A673 (cell line): ENCODE results near the gene PCNA. TPM values are rescaled to one million over a fixed set of nuclear protein-coding genes. Genes with fewer than 3 reads are reported as not detected.

Experiments used
- BruUV-seq: library from RNA; stranded (reverse); fragments of 400-500 nt; replicated peaks from 2 replicates; lab custom pipeline; 2021; lab: Mats Ljungman, UMichigan
- CTCF ChIA-PET: fragments of 300-600 bp; sonication (Branson Sonifier 250); formaldehyde crosslinking; loops from one replicate; lab custom pipeline; 2022; ENCODE audit warnings: antibody characterized with exemption; lab: Charles Lee
- POLR2A ChIA-PET: fragments of 300-600 bp; sonication (Branson Sonifier 250); formaldehyde crosslinking; loops from one replicate; lab custom pipeline; 2022; ENCODE audit warnings: antibody characterized with exemption; ENCODE audit not compliant: low non-redundant PET; lab: Charles Lee
- DNase-seq: peaks from one replicate; pipeline ENCODE4 v3.0.0-alpha.2; 2015; ENCODE audit warnings: low spot score
- H3K27ac ChIP-seq: fragments of 200-600 bp; sonication (generic); 2 replicates; pipeline ENCODE4 v1.5.1; 2016; ENCODE audit warnings: mixed run types, low read depth, mild to moderate bottlenecking, mixed read lengths, antibody characterized with exemption, low read length; ENCODE audit not compliant: poor library complexity, severe bottlenecking
- H3K27me3 ChIP-seq: fragments of 200-600 bp; sonication (generic); replicated peaks from 2 replicates; pipeline ENCODE4 v1.6.1; 2017; ENCODE audit warnings: mixed run types, low read depth, mild to moderate bottlenecking, mixed read lengths, antibody characterized with exemption, low read length; ENCODE audit not compliant: insufficient read depth, poor library complexity
- H3K36me3 ChIP-seq: fragments of 200-600 bp; sonication (generic); 2 replicates; pipeline ENCODE4 v1.6.1; 2016; ENCODE audit warnings: mixed run types, mild to moderate bottlenecking, mixed read lengths, antibody characterized with exemption, low read length; ENCODE audit not compliant: insufficient read depth, poor library complexity, severe bottlenecking
- H3K4me1 ChIP-seq: fragments of 200-600 bp; sonication (generic); 2 replicates; pipeline ENCODE4 v1.6.1; 2017; ENCODE audit warnings: mixed run types, mild to moderate bottlenecking, mixed read lengths, antibody characterized with exemption, low read length; ENCODE audit not compliant: insufficient read depth, poor library complexity, severe bottlenecking
- H3K4me3 ChIP-seq: fragments of 200-600 bp; sonication (generic); 2 replicates; pipeline ENCODE4 v1.5.1; 2016; ENCODE audit warnings: low read depth, mixed run types, mild to moderate bottlenecking, mixed read lengths, low read length; ENCODE audit not compliant: poor library complexity, severe bottlenecking
- H3K9me3 ChIP-seq: fragments of 200-600 bp; sonication (generic); 2 replicates; pipeline ENCODE4 v1.6.1; 2016; ENCODE audit warnings: mixed run types, low read depth, mild to moderate bottlenecking, mixed read lengths, antibody characterized with exemption, low read length; ENCODE audit not compliant: poor library complexity, severe bottlenecking
- EZH2 ChIP-seq: fragments of 200-600 bp; sonication (generic); IDR thresholded peaks from 2 replicates; pipeline ENCODE4 v1.6.1; 2017; ENCODE audit warnings: borderline replicate concordance, low read depth, mild to moderate bottlenecking, mixed read lengths, antibody characterized with exemption, low read length; ENCODE audit not compliant: poor library complexity, severe bottlenecking
- intact Hi-C: fragments of 100-400 bp; cut with micrococcal nuclease; formaldehyde crosslinking; loops from one replicate; pipeline ENCODE4 v1.10.0; 2022; ENCODE audit not compliant: unreplicated experiment
- total RNA-seq: library from RNA; stranded (reverse); gene quantifications from 2 replicates; pipeline ENCODE4 v1.2.3, GENCODE V29; 2021
- TF ChIP-seq, protein P1 (sequence below): fragments of 300-800, 200-600 bp; sonication (generic); conservative IDR thresholded peaks from 2 replicates; pipeline ENCODE4 v1.5.1; 2017; ENCODE audit warnings: low read depth, mild to moderate bottlenecking, antibody characterized with exemption, low read length, moderate library complexity, mixed read lengths

The PCNA gene
- total RNA-seq, 1 experiment from 2014 or later: 397 TPM

- no peaks in the 10 kb centered on the region for H3K27me3 ChIP-seq
- H3K4me3 ChIP-seq: no peak overlapping the region
- no peaks in the 10 kb centered on the region for H3K36me3 ChIP-seq
- BruUV-seq: no TSS peak
- intact Hi-C loops: no loop called here
- CTCF ChIA-PET: no interaction called here
- H3K9me3 ChIP-seq: no peaks in the 10 kb centered on the region
- POLR2A ChIA-PET: no interaction called here
- peaks cover 12% of the 10 kb centered on the region for H3K4me1 ChIP-seq
- DNase-seq: no peak
- H3K27ac ChIP-seq: no peak overlapping the region
- TF ChIP-seq EZH2: no peak
- TF ChIP-seq, protein P1, sequence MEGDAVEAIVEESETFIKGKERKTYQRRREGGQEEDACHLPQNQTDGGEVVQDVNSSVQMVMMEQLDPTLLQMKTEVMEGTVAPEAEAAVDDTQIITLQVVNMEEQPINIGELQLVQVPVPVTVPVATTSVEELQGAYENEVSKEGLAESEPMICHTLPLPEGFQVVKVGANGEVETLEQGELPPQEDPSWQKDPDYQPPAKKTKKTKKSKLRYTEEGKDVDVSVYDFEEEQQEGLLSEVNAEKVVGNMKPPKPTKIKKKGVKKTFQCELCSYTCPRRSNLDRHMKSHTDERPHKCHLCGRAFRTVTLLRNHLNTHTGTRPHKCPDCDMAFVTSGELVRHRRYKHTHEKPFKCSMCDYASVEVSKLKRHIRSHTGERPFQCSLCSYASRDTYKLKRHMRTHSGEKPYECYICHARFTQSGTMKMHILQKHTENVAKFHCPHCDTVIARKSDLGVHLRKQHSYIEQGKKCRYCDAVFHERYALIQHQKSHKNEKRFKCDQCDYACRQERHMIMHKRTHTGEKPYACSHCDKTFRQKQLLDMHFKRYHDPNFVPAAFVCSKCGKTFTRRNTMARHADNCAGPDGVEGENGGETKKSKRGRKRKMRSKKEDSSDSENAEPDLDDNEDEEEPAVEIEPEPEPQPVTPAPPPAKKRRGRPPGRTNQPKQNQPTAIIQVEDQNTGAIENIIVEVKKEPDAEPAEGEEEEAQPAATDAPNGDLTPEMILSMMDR: no peak
Measured at GRCh38 chr20:5150226-5151076, 30.7 kb upstream of the PCNA start.

DNA sequence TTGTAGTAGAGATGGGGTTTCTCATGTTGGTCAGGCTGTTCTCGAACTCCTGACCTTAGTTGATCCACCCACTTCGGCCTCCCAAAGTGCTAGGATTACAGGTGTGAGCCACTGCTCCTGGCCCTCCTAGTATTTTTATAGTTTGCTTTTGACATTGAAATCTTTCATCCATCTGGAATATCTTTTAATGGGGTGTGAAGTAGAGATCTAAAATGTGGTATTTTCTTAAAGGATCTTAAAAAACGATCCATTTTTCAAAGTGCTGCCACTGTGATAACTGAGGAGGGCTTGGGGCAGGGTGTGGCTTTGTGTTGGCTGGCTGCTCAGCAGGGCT, 30.1 kb upstream of the PCNA start:
- H3K9me3 ChIP-seq: no peaks in the 10 kb centered on the region
- no peak for DNase-seq
- no peak overlapping the region for H3K27ac ChIP-seq
- peaks cover 6% of the 10 kb centered on the region for H3K4me1 ChIP-seq
- no TSS peak for BruUV-seq
- intact Hi-C loops: no loop called here
- no peak overlapping the region for H3K4me3 ChIP-seq
- no peaks in the 10 kb centered on the region for H3K36me3 ChIP-seq
- TF ChIP-seq, protein P1: no peak
- no peak for TF ChIP-seq EZH2
- CTCF ChIA-PET: no interaction called here
- H3K27me3 ChIP-seq: no peaks in the 10 kb centered on the region
- POLR2A ChIA-PET: no interaction called here

DNA sequence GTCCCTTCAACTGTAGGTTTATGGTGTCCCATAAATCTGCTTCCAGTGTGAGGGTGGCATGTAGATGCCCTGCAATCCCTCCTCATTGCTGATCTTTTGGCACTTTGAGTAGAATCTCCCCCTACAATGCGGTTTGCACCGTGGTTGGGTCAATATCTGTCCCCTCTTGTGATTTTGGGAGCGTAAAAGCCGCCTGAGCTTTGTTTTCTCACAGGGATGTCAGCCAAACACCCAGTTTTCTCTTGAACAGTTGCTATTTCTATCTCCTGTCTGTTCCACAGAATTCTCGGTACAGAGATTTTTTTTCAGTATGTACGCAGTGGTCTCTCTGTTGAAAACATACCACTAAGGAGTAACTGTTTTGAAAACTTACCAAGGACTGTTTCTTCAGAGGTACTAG, 28.8 kb upstream of the PCNA start:
- POLR2A ChIA-PET: no interaction called here
- no TSS peak for BruUV-seq
- peaks cover 4% of the 10 kb centered on the region for H3K4me1 ChIP-seq
- TF ChIP-seq EZH2: no peak
- TF ChIP-seq, protein P1: no peak
- CTCF ChIA-PET: no interaction called here
- intact Hi-C loops: no loop called here
- H3K27ac ChIP-seq: no peak overlapping the region
- H3K4me3 ChIP-seq: no peak overlapping the region
- H3K27me3 ChIP-seq: no peaks in the 10 kb centered on the region
- DNase-seq: no peak
- no peaks in the 10 kb centered on the region for H3K36me3 ChIP-seq
- H3K9me3 ChIP-seq: no peaks in the 10 kb centered on the region
